ENCODE results near the gene C1QTNF9. TPM values are rescaled to one million over a fixed set of nuclear protein-coding genes. Genes with fewer than 3 reads are reported as not detected.
"Not testable (repeated sequence)": the region's sequence is repeated elsewhere in the genome, so short reads cannot be mapped to it uniquely, and the experiment has no call there.

Gene C1QTNF9
- total RNA-seq (ENCODE audit: unreplicated experiment): not detected
- long read RNA-seq: 0 reads

GRCh38 chr13:24309300-24309699 is at the start of gene C1QTNF9:
Gene C1QTNF9 (plus strand): TSS chr13:24309580. CDS start chr13:24316004, 6,424 bp downstream.
- not testable (repeated sequence) for H3K4me3 Mint-ChIP-seq (ENCODE audit: unreplicated experiment); DNase-seq; H3K4me1 Mint-ChIP-seq (ENCODE audit: low read depth, unreplicated experiment); H3K27me3 Mint-ChIP-seq (ENCODE audit: unreplicated experiment); H3K27ac Mint-ChIP-seq (ENCODE audit: unreplicated experiment); H3K9me3 Mint-ChIP-seq (ENCODE audit: unreplicated experiment); H3K36me3 Mint-ChIP-seq (ENCODE audit: unreplicated experiment)

- no peak for DNase-seq
- peaks cover 2% of the 10 kb centered on the region for H3K27me3 Mint-ChIP-seq (ENCODE audit: unreplicated experiment)
- no peak overlapping the region for H3K27ac Mint-ChIP-seq (ENCODE audit: unreplicated experiment)
- no peak for TF ChIP-seq CTCF (IDR thresholded peaks at IDR 0.05; ENCODE audit: partially characterized antibody, unreplicated experiment)
- no peaks in the 10 kb centered on the region for H3K36me3 Mint-ChIP-seq (ENCODE audit: unreplicated experiment)
- no peaks in the 10 kb centered on the region for H3K9me3 Mint-ChIP-seq (ENCODE audit: unreplicated experiment)
- H3K4me1 Mint-ChIP-seq (ENCODE audit: low read depth, unreplicated experiment): no peaks in the 10 kb centered on the region
- H3K4me3 Mint-ChIP-seq (ENCODE audit: unreplicated experiment): no peak overlapping the region
Measured at GRCh38 chr13:24261566-24261965, 47.8 kb upstream of the C1QTNF9 start.

GRCh38 chr13:24263632-24264031 is 45.7 kb upstream of the C1QTNF9 start:
- Mint-ChIP-seq H3K36me3 (ENCODE audit: unreplicated experiment) (no peaks in the 10 kb centered on the region), H3K9me3 (ENCODE audit: unreplicated experiment) (no peaks in the 10 kb centered on the region)

GRCh38 chr13:24264976-24265375 is 44.4 kb upstream of the C1QTNF9 start:
- Mint-ChIP-seq H3K4me1 (ENCODE audit: low read depth, unreplicated experiment) (no peaks in the 10 kb centered on the region), H3K36me3 (ENCODE audit: unreplicated experiment) (no peaks in the 10 kb centered on the region), H3K9me3 (ENCODE audit: unreplicated experiment) (no peaks in the 10 kb centered on the region), H3K4me3 (ENCODE audit: unreplicated experiment) (no peak overlapping the region), H3K27me3 (ENCODE audit: unreplicated experiment) (peaks cover 2% of the 10 kb centered on the region), H3K27ac (ENCODE audit: unreplicated experiment) (no peak overlapping the region)
- no peak for TF ChIP-seq CTCF (IDR thresholded peaks at IDR 0.05; ENCODE audit: partially characterized antibody, unreplicated experiment)
- DNase-seq: no peak

More at GRCh38 chr13:24263632-24264031, 45.7 kb upstream of the C1QTNF9 start:
- DNase-seq: no peak
- H3K27me3 Mint-ChIP-seq (ENCODE audit: unreplicated experiment): peaks cover 2% of the 10 kb centered on the region
- no peak overlapping the region for H3K4me3 Mint-ChIP-seq (ENCODE audit: unreplicated experiment)
- H3K4me1 Mint-ChIP-seq (ENCODE audit: low read depth, unreplicated experiment): no peaks in the 10 kb centered on the region
- H3K27ac Mint-ChIP-seq (ENCODE audit: unreplicated experiment): no peak overlapping the region
- TF ChIP-seq CTCF (IDR thresholded peaks at IDR 0.05; ENCODE audit: partially characterized antibody, unreplicated experiment): no peak

GRCh38 chr13:24265453-24265852 is 43.9 kb upstream of the C1QTNF9 start:
- DNase-seq: no peak
- Mint-ChIP-seq H3K36me3 (ENCODE audit: unreplicated experiment) (no peaks in the 10 kb centered on the region), H3K27ac (ENCODE audit: unreplicated experiment) (no peak overlapping the region), H3K9me3 (ENCODE audit: unreplicated experiment) (no peaks in the 10 kb centered on the region), H3K27me3 (ENCODE audit: unreplicated experiment) (peaks cover 4% of the 10 kb centered on the region), H3K4me1 (ENCODE audit: low read depth, unreplicated experiment) (peaks cover 2% of the 10 kb centered on the region), H3K4me3 (ENCODE audit: unreplicated experiment) (no peak overlapping the region)
- no peak for TF ChIP-seq CTCF (IDR thresholded peaks at IDR 0.05; ENCODE audit: partially characterized antibody, unreplicated experiment)
